Dermis blood vessel endothelial cell (primary cell): Measurements from ENCODE around the gene MYO15A. TPM values are rescaled to one million over a fixed set of nuclear protein-coding genes. Genes with fewer than 3 reads are reported as not detected.

Source experiments
- DNase-seq: peaks from one replicate; pipeline ENCODE4 v3.0.0; 2010
- total RNA-seq: library from RNA; depleted of rRNA; stranded (reverse); fragments of >200 nt; gene quantifications from 2 replicates; pipeline ENCODE4 v1.2.3, GENCODE V29; 2014

The MYO15A gene
- total RNA-seq, 1 donor from 2014 or later = under 0.01 TPM

- DNase-seq = peak; percentile 89
These were observed 49.6 kb downstream of the MYO15A start for GRCh38 chr17:18158022-18158600.

- DNase-seq = peak; percentile 14
These were observed 51.1 kb downstream of the MYO15A start for GRCh38 chr17:18159551-18160120.

- DNase-seq = no peak
These were observed 51.7 kb downstream of the MYO15A start for GRCh38 chr17:18160128-18160856.

- no peak for DNase-seq
These were observed 52.9 kb downstream of the MYO15A start for GRCh38 chr17:18161207-18162145.

DNA sequence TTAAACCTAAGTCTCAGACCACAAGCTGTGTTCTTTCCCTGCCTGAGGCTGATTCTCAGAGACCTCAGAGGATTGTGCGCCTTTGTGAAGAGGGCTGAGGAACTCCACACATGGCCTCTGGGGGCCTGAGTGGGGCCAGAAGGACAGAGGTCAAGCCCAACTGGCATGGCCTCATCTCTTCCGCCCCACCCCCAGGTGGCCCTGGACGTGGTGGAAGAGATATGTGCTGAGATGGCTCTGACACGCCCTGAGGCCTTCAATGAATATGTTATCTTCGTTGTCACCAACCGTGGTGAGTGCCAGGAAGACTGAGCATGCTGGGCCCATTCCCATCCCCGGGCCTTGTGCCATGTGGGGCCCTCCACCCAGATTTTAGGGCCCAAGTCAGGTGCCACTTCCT is 55.0 kb downstream of the MYO15A start:
- no peak for DNase-seq

DNA sequence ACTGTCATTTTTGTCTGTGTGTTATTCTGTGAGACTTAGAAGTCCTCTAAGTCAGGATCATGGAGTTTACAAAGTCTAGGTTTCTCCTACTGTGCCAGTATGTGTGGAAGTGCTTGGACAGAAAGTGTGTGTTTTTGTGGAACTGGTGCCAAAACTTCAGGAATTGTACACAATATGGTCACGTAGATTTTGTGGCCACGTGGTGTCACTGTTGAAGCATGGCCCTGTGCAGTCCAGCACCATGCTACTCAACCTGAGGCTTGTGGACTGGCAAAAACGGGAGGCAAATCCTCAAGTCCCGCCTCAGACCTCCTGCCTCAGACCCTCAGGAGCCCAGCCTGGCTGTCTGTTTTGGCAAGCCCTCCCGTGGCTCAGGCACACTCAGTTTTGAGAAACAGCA is 58.3 kb downstream of the MYO15A start:
- peak; percentile 17 for DNase-seq

DNA sequence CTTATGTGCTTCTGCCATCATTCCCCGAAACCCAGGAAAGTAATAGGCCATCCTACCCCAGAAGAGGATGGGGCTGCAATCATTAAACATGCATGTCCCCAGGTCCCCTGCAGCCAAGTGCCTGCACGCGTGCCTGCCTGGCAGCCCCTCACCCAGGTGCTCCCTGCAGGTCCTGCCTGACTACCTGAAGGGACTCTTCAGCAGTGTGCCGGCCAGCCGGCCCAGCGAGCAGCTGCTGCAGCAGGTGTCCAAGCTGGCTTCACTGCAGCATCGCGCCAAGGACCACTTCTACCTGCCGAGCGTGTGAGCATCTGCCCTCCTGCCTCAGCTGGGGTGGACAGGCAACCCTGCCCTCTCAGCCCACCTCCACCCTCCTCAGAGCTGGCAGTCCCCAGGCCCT is 58.9 kb downstream of the MYO15A start:
- DNase-seq = no peak

- no peak for DNase-seq
These were observed 64.1 kb downstream of the MYO15A start for GRCh38 chr17:18172531-18173278.

DNA sequence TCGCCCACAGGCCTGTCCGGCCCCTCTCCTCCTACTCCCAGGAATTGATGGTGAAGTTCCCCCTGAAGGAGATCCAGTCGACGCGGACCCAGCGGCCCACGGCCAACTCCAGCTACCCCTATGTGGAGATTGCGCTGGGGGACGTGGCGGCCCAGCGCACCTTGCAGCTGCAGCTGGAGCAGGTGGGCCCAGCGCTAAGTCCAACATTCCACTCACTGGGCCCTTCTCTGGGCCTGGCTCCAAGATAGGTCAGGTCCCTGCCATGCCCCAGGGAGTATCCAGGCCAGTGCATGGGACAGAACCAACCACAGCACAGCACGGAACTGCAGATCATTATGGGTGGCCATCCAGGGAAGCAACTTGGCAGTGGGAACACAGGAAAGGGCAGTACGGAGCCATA is 65.2 kb downstream of the MYO15A start:
- no peak for DNase-seq

- no peak for DNase-seq
These were observed 67.6 kb downstream of the MYO15A start for GRCh38 chr17:18176176-18176575.

DNA sequence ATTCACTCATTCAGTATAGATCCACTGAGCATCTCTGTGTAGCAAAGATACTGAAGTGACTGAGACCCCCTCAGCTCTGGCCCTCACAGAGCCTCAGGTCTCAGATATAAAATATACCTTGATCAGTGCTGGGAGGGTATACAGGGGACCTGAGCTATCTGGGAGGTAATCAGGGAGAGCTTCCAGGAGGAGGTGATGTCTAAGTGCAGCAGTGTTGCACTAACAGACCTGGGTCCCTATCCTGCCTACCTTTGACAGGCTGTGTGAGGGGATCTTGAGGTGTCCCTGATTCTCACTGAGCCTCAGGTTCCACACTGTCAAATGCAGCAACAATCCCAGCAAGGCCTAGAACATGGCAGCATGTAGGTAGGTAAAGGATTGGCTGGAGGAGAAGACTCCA is 68.6 kb downstream of the MYO15A start:
- DNase-seq = no peak

DNA sequence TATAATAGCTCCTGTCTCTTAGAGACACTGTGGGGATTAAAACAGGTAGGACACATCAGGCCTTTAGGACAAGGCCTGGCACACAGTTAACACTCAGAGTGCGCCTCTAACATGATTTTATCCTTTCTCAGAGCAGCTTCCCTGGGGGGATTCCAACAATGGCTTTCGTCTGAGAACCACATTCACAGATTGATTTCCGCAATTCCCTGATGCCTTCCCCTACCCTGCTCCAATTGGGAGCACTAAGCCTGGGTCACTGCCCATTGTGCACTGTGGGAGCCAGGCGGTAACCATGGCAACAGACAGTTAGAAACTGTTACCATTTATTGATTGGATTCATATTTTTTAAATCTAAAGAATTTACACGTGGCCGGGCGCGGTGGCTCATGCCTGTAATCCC is 69.2 kb downstream of the MYO15A start:
- no peak for DNase-seq

GRCh38 chr17:18179196-18179595 is 70.6 kb downstream of the MYO15A start:
- DNase-seq = no peak

- no peak for DNase-seq
These were observed 71.2 kb downstream of the MYO15A start for GRCh38 chr17:18179804-18180203.

- DNase-seq = no peak
These were observed 72.8 kb downstream of the MYO15A start for GRCh38 chr17:18181358-18181757.

DNA sequence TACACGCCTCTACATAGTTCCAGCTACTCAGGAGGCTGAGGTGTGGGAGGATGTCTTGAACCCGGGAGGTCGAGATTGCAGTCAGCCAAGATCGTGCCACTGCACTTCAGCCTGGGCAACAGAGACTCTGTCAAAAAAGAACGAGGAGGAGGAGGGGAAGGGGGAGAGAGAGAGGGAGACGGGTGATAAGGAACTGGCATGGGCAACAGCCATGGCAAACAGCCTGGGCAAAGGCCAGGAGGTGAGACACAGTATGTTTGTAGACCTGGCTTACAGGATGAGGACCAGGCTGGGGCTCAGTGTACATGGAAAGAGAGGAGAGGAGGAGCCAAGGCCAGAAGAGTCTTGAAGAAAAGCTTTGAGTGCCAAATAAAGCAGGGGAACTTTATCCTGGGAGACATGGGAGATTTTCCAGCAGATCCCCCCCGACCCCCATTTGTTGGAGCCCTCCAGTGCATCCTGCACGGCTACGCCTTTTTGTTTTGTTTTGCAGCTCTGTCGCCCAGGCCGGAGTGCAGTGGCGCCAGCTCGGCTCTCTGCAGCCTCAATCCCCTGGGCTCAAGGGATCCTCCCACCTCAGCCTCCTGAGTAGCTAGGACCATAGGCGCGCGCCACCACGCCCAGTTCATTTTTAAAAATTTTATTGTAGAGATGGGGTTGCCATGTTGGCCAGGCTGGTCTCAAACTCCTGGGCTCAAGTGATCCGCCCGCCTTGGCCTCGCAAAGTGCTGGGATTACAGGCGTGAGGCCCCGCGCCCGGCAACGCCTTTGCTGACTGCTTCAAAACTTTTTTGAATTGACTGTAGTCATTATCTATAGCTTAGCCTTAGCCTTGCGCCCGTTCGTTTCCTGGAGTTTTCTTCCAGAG is 73.8 kb downstream of the MYO15A start:
- peak; percentile 26 for DNase-seq

- DNase-seq = peak; percentile 87
These were observed 74.4 kb downstream of the MYO15A start for GRCh38 chr17:18182978-18183333.

DNA sequence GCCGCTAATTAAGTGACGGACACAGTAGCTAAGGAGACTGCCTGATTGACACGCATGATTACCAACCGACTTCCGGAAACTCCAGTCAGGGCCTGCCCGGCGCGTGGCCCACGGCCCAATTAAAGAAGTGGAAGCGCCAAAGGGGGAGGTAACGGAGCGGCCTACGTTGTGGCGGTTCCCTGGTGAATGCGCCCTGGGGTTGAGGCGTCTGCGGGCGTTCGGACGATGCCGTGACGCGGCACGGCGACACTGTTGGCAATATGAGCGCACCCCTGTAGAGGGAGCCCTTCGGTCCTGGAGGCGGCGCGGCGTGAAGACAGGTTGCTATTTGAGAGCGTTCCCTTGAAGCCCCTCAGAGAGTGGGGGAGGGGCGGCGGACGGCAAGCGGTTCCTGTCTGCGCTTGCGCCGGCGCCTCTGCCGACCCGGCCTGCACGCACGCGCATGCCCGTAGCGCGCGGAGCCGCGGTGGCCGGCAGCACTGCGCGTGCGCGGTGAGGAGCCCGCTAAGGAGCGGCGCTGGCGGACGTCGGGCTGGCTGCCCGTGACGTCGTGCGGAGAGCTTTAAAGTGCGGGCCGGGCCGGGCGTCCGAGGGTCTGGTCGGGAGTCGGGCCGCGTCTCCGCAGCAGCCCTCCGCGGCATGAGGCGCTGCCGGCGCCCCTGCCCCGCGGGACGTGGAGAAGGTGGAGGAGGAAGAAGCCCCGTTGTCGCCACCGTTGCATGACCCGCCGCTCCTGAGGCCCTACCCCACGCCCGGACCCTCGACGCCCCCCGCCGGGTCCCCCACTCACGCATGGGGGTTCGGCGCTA is 75.0 kb downstream of the MYO15A start, which contains the start of gene ALKBH5:
Gene ALKBH5 (plus strand): TSS at position 495 of the 809 bp plus-strand sequence. CDS start 416 bp downstream, outside the sequence.
- peak; percentile 100 for DNase-seq

DNA sequence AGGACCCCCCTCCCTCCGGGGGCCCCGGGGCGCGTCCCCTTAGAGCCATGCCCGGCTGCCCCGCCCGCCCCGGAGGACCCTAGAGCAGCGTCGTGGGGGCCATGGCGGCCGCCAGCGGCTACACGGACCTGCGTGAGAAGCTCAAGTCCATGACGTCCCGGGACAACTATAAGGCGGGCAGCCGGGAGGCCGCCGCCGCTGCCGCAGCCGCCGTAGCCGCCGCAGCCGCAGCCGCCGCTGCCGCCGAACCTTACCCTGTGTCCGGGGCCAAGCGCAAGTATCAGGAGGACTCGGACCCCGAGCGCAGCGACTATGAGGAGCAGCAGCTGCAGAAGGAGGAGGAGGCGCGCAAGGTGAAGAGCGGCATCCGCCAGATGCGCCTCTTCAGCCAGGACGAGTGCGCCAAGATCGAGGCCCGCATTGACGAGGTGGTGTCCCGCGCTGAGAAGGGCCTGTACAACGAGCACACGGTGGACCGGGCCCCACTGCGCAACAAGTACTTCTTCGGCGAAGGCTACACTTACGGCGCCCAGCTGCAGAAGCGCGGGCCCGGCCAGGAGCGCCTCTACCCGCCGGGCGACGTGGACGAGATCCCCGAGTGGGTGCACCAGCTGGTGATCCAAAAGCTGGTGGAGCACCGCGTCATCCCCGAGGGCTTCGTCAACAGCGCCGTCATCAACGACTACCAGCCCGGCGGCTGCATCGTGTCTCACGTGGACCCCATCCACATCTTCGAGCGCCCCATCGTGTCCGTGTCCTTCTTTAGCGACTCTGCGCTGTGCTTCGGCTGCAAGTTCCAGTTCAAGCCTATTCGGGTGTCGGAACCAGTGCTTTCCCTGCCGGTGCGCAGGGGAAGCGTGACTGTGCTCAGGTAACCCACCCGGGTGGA is 75.8 kb downstream of the MYO15A start:
- peak; percentile 53 for DNase-seq
